Endothelial cell (in vitro differentiated cells): Measurements from ENCODE around the gene LY9. TPM values are rescaled to one million over a fixed set of nuclear protein-coding genes. Genes with fewer than 3 reads are reported as not detected.
"Not testable (repeated sequence)": the region's sequence is repeated elsewhere in the genome, so short reads cannot be mapped to it uniquely, and the experiment has no call there.

Experiments used
- DNase-seq: peaks from one replicate; pipeline ENCODE4 v3.0.0; 2021; ENCODE audit warnings: low spot score
- H3K27ac Mint-ChIP-seq: one replicate; pipeline ENCODE4 v1.8.0; 2021; ENCODE audit warnings: mixed read lengths, inconsistent platforms; ENCODE audit not compliant: unreplicated experiment
- H3K27me3 Mint-ChIP-seq: one replicate; pipeline ENCODE4 v1.8.0; 2021; ENCODE audit warnings: mild to moderate bottlenecking, moderate library complexity, mixed read lengths, inconsistent platforms; ENCODE audit not compliant: unreplicated experiment
- H3K36me3 Mint-ChIP-seq: one replicate; pipeline ENCODE4 v1.8.0; 2021; ENCODE audit warnings: mild to moderate bottlenecking, low read depth, mixed read lengths, inconsistent platforms; ENCODE audit not compliant: unreplicated experiment
- H3K4me1 Mint-ChIP-seq: one replicate; pipeline ENCODE4 v1.8.0; 2021; ENCODE audit warnings: mild to moderate bottlenecking, mixed read lengths, inconsistent platforms; ENCODE audit not compliant: unreplicated experiment
- H3K4me3 Mint-ChIP-seq: one replicate; pipeline ENCODE4 v1.8.0; 2021; ENCODE audit warnings: mild to moderate bottlenecking, mixed read lengths, inconsistent platforms; ENCODE audit not compliant: unreplicated experiment
- H3K9me3 Mint-ChIP-seq: one replicate; pipeline ENCODE4 v1.8.0; 2021; ENCODE audit warnings: mixed read lengths, inconsistent platforms; ENCODE audit not compliant: unreplicated experiment
- total RNA-seq: library from RNA; stranded (reverse); fragmentation: NEBNext Ultra II Directional; extraction: Animal tissue kit (Norgen Biotek cat#: 25700); gene quantifications from one replicate; pipeline ENCODE4 v1.2.1, GENCODE V29; 2021; ENCODE audit not compliant: unreplicated experiment
- TF ChIP-seq, protein P1 (sequence below): fragments of 200-600 bp; sonication (generic); IDR thresholded peaks from one replicate; pipeline ENCODE4 v1.5.0; 2021; ENCODE audit warnings: antibody characterized with exemption; ENCODE audit not compliant: unreplicated experiment

The LY9 gene
- total RNA-seq, 1 donor from 2014 or later: not detected

DNA sequence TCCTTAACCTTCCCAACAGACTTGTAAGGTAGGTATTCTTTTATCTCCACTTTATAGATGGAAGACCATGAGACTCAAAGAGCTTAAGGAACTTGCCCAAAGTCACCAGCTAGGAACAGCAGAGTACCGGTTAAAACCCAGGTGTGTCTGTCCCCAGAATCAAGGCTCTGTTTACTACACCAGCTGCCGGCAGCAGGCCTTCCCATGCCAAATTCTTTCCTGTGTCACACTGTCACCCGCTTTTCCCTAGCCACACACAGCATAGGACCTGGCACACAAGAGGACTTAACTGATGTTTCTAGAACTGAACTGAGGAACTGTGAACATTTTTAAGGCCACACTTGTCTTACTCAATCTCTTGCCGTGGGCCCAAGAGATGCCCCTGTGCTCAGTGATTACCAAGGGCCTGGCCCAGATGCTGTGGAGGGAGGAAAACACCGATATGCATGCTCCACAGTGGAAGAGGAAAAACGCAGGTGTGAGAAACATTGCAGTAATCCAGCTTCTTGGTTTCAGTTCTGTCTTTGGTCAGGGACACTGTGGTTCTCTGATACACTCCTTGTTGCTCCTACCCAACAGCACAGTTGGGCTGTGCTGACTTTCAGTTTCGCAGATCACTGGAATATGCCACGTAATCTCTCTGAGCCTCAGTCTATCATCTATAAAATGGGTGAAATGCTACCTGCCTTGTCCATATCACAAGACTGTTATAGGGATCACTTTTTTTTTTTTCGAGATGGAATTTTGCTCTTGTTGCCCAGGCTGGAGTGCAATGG, 13.9 kb upstream of the LY9 start:
- Mint-ChIP-seq H3K4me3 (no peak overlapping the region), H3K27ac (no peak overlapping the region), H3K4me1 (peaks cover 6% of the 10 kb centered on the region), H3K9me3 (no peaks in the 10 kb centered on the region), H3K27me3 (peaks cover 2% of the 10 kb centered on the region), H3K36me3 (no peaks in the 10 kb centered on the region)
- TF ChIP-seq, protein P1, sequence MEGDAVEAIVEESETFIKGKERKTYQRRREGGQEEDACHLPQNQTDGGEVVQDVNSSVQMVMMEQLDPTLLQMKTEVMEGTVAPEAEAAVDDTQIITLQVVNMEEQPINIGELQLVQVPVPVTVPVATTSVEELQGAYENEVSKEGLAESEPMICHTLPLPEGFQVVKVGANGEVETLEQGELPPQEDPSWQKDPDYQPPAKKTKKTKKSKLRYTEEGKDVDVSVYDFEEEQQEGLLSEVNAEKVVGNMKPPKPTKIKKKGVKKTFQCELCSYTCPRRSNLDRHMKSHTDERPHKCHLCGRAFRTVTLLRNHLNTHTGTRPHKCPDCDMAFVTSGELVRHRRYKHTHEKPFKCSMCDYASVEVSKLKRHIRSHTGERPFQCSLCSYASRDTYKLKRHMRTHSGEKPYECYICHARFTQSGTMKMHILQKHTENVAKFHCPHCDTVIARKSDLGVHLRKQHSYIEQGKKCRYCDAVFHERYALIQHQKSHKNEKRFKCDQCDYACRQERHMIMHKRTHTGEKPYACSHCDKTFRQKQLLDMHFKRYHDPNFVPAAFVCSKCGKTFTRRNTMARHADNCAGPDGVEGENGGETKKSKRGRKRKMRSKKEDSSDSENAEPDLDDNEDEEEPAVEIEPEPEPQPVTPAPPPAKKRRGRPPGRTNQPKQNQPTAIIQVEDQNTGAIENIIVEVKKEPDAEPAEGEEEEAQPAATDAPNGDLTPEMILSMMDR: no peak
- no peak for DNase-seq

DNA sequence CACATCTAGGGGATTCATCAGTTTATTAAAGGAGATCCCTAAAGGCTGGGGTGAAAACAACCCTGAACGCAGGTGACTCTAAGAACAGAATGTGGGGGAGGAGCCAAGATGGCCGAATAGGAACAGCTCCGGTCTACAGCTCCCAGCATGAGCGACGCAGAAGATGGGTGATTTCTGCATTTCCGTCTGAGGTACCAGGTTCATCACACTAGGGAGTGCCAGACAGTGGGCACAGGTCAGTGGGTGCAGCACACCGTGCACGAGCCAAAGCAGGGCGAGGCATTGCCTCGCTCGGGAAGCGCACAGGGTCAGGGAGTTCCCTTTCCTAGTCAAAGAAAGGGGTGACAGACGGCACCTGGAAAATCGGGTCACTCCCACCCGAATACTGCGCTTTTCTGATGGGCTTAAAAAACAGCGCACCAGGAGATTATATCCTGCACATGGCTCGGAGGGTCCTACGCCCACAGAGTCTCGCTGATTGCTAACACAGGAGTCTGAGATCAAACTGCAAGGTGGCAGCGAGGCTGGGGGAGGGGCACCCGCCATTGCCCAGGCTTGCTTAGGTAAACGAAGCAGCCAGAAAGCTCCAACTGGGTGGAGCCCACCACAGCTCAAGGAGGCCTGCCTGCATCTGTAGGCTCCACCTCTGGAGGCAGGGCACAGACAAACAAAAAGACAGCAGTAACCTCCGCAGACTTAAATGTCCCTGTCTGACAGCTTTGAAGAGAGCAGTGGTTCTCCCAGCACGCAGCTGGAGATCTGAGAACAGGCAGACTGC, 12.8 kb upstream of the LY9 start:
- H3K27ac Mint-ChIP-seq, H3K27me3 Mint-ChIP-seq, H3K36me3 Mint-ChIP-seq, DNase-seq, H3K4me1 Mint-ChIP-seq, H3K4me3 Mint-ChIP-seq, H3K9me3 Mint-ChIP-seq: not testable (repeated sequence)

DNA sequence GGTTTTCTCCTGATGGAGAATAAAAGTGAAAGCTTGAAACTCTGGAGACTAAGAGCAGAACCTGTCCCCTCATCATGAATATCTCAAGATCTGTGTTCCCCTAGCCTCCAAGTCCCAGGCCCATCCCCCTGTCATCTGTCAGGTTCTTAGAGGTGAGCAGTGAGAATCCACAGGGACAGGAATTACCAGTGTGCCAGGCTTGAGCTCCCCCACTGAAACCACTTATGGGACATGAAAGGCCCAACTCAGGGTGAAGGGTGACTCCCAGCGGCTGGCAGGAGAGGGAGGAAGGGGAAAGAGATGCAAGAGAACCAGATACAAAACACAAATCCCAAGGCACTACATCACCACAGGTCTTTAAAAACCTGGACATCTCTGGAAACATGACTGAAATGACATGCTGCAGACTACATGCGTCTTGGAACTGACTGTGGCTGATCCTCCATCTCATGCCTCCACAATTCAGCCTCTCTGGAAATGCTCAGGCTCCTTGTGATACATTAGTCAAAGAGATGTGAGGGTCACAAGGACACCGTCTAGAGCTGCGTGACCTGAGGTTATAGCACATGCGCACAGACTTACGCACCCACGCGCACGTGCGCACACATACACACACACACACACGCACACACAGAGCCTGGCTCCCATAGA, 6.8 kb upstream of the LY9 start:
- TF ChIP-seq, protein P1: no peak
- DNase-seq: no peak
- H3K4me3 Mint-ChIP-seq: no peak overlapping the region
- peaks cover 2% of the 10 kb centered on the region for H3K27me3 Mint-ChIP-seq
- H3K27ac Mint-ChIP-seq: no peak overlapping the region
- H3K9me3 Mint-ChIP-seq: no peaks in the 10 kb centered on the region
- H3K4me1 Mint-ChIP-seq: peaks cover 2% of the 10 kb centered on the region
- H3K36me3 Mint-ChIP-seq: no peaks in the 10 kb centered on the region

DNA sequence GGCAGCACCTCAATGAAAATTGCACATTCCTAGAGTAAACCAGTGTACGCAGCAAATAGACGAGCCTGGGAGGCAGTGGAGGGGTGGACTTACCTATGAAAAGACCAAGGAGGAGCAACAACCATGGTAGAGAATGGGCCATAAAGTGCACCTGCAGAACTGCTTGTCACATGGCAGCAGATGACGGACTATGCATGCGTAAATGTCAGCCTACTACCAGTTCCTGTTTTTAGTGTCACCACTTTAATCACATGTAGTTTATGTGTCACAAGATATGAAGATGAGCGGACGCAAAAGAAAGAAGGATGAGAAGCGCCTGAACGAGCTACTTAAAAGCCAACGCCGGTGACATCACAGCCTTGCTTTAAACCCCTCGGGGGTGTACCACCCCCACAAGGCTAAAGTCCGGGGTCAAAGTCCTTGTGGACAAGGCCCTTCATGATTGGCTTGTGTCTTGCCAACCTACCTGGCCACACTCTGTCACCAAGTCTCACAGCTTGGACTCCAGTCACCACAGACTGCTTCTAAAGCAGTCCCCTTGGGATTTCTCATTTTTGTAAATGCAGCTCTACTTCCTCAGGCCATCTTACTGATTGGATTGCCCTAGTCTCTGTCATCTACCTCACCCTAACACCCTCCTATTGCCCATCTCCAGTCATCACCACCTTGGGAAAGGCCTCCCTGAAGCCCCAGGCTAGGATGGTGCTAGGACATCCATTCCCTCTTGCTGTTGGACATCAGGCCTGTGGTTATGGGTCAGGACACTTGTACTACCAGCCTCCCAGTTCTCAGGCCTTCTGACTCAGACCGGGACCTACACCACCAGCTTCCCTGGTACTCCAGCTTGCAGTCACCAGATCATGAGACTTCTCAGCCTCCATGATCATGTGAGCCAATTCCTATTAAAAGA, 6.0 kb upstream of the LY9 start:
- Mint-ChIP-seq H3K36me3 (no peaks in the 10 kb centered on the region), H3K9me3 (no peaks in the 10 kb centered on the region), H3K4me3 (no peak overlapping the region), H3K4me1 (peaks cover 3% of the 10 kb centered on the region), H3K27ac (no peak overlapping the region), H3K27me3 (peaks cover 3% of the 10 kb centered on the region)
- TF ChIP-seq, protein P1: no peak
- DNase-seq: no peak

DNA sequence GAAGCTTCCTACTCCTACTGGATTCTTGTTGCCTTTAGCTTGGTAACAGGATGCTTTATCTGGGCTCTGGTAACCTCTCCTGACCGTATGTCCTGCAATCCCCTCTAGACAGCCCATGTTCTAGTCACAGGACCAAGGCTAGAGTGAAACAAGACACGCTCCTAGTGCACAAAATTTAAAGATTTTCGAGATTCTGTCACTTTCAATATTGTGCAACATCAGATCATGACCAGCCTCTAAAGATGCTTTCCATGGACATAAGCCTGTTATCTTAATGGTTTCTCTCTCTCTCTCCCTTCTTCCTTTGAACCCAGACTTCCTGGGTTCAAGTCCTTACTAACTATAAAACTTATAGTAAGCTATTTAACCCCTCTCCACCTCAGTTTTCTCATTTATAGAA, 1.6 kb upstream of the LY9 start:
- no peaks in the 10 kb centered on the region for H3K9me3 Mint-ChIP-seq
- no peak for DNase-seq
- TF ChIP-seq, protein P1: no peak
- no peaks in the 10 kb centered on the region for H3K36me3 Mint-ChIP-seq
- H3K27ac Mint-ChIP-seq: no peak overlapping the region
- H3K4me3 Mint-ChIP-seq: no peak overlapping the region
- peaks cover 3% of the 10 kb centered on the region for H3K27me3 Mint-ChIP-seq
- H3K4me1 Mint-ChIP-seq: peaks cover 3% of the 10 kb centered on the region
